Caco-2 (cell line): ENCODE measurements around the gene PYCARD. TPM values are rescaled to one million over a fixed set of nuclear protein-coding genes. Genes with fewer than 3 reads are reported as not detected.
A peak's percentile ranks its signal among the peaks of the same experiment; 100 is the strongest.

Experiments
- BruUV-seq: library from RNA; stranded (reverse); fragments of 400-500 nt; replicated peaks from 2 replicates; lab custom pipeline; 2021; lab: Mats Ljungman, UMichigan
- CTCF ChIA-PET: fragments of 300-600 bp; sonication (Branson Sonifier 250); formaldehyde crosslinking; loops from one replicate; lab custom pipeline; 2022; ENCODE audit warnings: antibody characterized with exemption; lab: Charles Lee
- POLR2A ChIA-PET: fragments of 300-600 bp; sonication (Branson Sonifier 250); formaldehyde crosslinking; loops from one replicate; lab custom pipeline; 2022; ENCODE audit warnings: antibody characterized with exemption; lab: Charles Lee
- DNase-seq, 2 experiments: peaks; one replicate each; pipeline versions ENCODE4 v3.0.0 to v3.0.0-alpha.2; 2020 to 2022
- H3K27me3 ChIP-seq: replicated peaks from 2 replicates; pipeline ENCODE4 v1.6.0; 2011; ENCODE audit warnings: low read length; ENCODE audit not compliant: control insufficient read depth, insufficient read depth
- H3K36me3 ChIP-seq: 2 replicates; pipeline ENCODE4 v1.5.1; 2011; ENCODE audit warnings: low read length; ENCODE audit not compliant: control insufficient read depth, insufficient read depth
- H3K4me1 ChIP-seq: fragments of 250-450 bp; sonication (Bioruptor Pico); 2 replicates; pipeline ENCODE4 v1.5.1; 2020; ENCODE audit warnings: mild to moderate bottlenecking
- H3K4me3 ChIP-seq: 2 replicates; pipeline ENCODE4 v1.5.1; 2011; ENCODE audit warnings: low read depth, mild to moderate bottlenecking, control low read depth, low read length
- H3K9me3 ChIP-seq: fragments of 250-450 bp; sonication (Bioruptor Pico); 2 replicates; pipeline ENCODE4 v1.5.1; 2020; ENCODE audit warnings: mild to moderate bottlenecking, moderate library complexity
- H3K27ac Mint-ChIP-seq: one replicate; pipeline ENCODE4 v1.8.0; 2022; ENCODE audit warnings: mixed read lengths; ENCODE audit not compliant: unreplicated experiment
- H3K27me3 Mint-ChIP-seq: one replicate; pipeline ENCODE4 v1.8.0; 2022; ENCODE audit warnings: mixed read lengths; ENCODE audit not compliant: insufficient read depth, unreplicated experiment
- H3K36me3 Mint-ChIP-seq: one replicate; pipeline ENCODE4 v1.8.0; 2022; ENCODE audit warnings: mild to moderate bottlenecking, mixed read lengths; ENCODE audit not compliant: insufficient read depth, unreplicated experiment
- H3K4me1 Mint-ChIP-seq: one replicate; pipeline ENCODE4 v1.8.0; 2022; ENCODE audit warnings: low read depth, mixed read lengths; ENCODE audit not compliant: unreplicated experiment
- H3K4me3 Mint-ChIP-seq: one replicate; pipeline ENCODE4 v1.8.0; 2022; ENCODE audit warnings: mild to moderate bottlenecking, moderate library complexity, mixed read lengths; ENCODE audit not compliant: unreplicated experiment
- H3K9me3 Mint-ChIP-seq: one replicate; pipeline ENCODE4 v1.8.0; 2022; ENCODE audit warnings: mixed read lengths; ENCODE audit not compliant: unreplicated experiment
- intact Hi-C: fragments of 100-400 bp; cut with micrococcal nuclease; formaldehyde crosslinking; loops from one replicate; pipeline ENCODE4 v1.10.0; 2022; ENCODE audit not compliant: unreplicated experiment
- total RNA-seq: library from RNA; stranded (reverse); gene quantifications from 2 replicates; pipeline ENCODE4 v1.2.3, GENCODE V29; 2022
- TF ChIP-seq, protein P1 (sequence below), 2 experiments: fragments of 200-600 bp in 1 of 2; IDR thresholded peaks; 1 replicate in 1 of 2; 2 replicates in 1 of 2; pipeline versions ENCODE4 v1.5.1 to v1.8.0; 2011 to 2022; ENCODE audit warnings: antibody characterized with exemption in 1 of 2, control low read depth in 1 of 2, inconsistent platforms in 1 of 2, low read depth in 1 of 2, low read length in 1 of 2, mild to moderate bottlenecking in 1 of 2, moderate library complexity in 1 of 2; ENCODE audit not compliant: insufficient read depth in 1 of 2, severe bottlenecking in 1 of 2, unreplicated experiment in 1 of 2

The PYCARD gene
- total RNA-seq, 1 experiment from 2014 or later, result 0.84 TPM

DNA sequence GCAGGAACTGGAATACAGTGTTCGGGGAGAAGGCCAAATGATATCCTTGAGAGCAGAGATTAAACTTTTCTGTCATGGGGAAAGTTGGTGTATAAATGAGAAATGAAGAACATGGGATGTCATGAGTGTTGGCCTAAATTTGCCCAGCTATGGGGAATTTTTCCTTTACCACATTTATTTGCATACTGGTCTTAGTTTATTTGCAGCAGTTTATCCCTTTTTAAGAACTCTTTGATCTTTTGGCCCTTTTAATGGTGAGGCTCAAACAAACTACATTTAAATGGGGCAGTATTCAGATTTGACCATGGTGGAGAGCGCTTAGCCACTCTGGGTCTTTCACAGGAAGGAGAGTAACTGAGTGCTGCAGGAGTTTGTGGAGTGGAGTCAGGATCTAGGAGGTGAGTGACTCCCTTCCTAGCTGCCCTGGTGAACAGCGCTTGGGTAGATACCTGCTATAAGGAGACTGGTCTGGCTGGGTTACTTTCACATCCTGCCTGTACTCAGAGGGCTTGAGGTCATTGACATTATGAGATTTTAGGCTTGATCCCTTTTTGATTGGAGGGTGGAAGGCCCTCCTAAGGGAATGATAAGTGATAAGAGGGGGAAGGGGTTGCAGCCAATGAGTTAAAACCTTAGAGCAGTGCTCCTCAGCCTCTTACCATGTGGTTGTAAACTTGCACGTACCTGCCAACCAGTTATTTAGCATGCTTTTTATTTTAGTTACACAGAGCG is 10.7 kb downstream of the PYCARD start:
- no peak for DNase-seq
- no peak overlapping the region for H3K4me3 Mint-ChIP-seq
- no peak overlapping the region for H3K4me3 ChIP-seq
- no peaks in the 10 kb centered on the region for H3K4me1 ChIP-seq
- peaks cover 10% of the 10 kb centered on the region for H3K36me3 ChIP-seq
- no peaks in the 10 kb centered on the region for H3K27me3 Mint-ChIP-seq
- TF ChIP-seq, protein P1, sequence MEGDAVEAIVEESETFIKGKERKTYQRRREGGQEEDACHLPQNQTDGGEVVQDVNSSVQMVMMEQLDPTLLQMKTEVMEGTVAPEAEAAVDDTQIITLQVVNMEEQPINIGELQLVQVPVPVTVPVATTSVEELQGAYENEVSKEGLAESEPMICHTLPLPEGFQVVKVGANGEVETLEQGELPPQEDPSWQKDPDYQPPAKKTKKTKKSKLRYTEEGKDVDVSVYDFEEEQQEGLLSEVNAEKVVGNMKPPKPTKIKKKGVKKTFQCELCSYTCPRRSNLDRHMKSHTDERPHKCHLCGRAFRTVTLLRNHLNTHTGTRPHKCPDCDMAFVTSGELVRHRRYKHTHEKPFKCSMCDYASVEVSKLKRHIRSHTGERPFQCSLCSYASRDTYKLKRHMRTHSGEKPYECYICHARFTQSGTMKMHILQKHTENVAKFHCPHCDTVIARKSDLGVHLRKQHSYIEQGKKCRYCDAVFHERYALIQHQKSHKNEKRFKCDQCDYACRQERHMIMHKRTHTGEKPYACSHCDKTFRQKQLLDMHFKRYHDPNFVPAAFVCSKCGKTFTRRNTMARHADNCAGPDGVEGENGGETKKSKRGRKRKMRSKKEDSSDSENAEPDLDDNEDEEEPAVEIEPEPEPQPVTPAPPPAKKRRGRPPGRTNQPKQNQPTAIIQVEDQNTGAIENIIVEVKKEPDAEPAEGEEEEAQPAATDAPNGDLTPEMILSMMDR (IDR thresholded peaks at IDR 0.05; ENCODE audit: insufficient read depth in 1 of 2, low read depth in 1 of 2, low read length in 1 of 2, severe bottlenecking in 1 of 2, unreplicated experiment in 1 of 2), result no peak
- ChIA-PET POLR2A (no interaction called here), CTCF (no interaction called here)
- peaks cover 6% of the 10 kb centered on the region for H3K4me1 Mint-ChIP-seq
- no peaks in the 10 kb centered on the region for H3K9me3 Mint-ChIP-seq
- H3K27me3 ChIP-seq, result no peaks in the 10 kb centered on the region
- intact Hi-C loops, result no loop called here
- H3K9me3 ChIP-seq, result no peaks in the 10 kb centered on the region
- H3K36me3 Mint-ChIP-seq, result peaks cover 99% of the 10 kb centered on the region
- BruUV-seq, result no TSS peak
- no peak overlapping the region for H3K27ac Mint-ChIP-seq

DNA sequence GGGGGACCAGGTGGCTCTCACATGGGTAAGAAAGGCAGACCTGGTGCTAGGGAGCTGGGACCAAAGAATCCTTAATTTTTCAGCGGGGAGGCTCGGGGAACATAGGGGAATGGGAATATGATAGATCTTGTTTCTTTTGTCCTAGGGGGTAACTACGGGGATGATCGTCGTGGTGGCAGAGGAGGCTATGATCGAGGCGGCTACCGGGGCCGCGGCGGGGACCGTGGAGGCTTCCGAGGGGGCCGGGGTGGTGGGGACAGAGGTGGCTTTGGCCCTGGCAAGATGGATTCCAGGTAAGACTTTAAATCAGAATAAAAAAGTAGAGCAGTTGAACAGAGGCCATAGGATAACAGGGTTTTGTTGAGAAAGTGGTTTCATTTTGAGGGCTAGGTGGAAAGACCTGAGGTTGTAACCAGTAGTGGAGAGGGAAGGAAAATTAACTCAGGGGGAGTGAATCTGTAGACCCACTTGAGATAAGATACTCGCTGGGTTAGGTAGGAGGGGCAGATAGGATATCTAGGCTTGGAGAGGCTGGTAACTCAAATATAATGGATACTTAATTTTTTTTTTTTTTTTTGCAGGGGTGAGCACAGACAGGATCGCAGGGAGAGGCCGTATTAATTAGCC is 11.6 kb downstream of the PYCARD start:
- POLR2A ChIA-PET, result interaction anchor here (0.5 kb wide), 1 partner anchor 492 kb away, joined by 3 read pairs; the partner anchor contains the start of gene SRCAP
- no peak for DNase-seq
- H3K4me1 Mint-ChIP-seq, result peaks cover 11% of the 10 kb centered on the region
- H3K36me3 Mint-ChIP-seq, result peaks cover 100% of the 10 kb centered on the region
- peak overlapping the region; percentile 31 for H3K27ac Mint-ChIP-seq
- H3K4me1 ChIP-seq, result no peaks in the 10 kb centered on the region
- H3K4me3 ChIP-seq, result no peak overlapping the region
- peaks cover 10% of the 10 kb centered on the region for H3K36me3 ChIP-seq
- no peaks in the 10 kb centered on the region for H3K9me3 Mint-ChIP-seq
- no peak overlapping the region for H3K4me3 Mint-ChIP-seq
- CTCF ChIA-PET, result no interaction called here
- H3K27me3 ChIP-seq, result no peaks in the 10 kb centered on the region
- H3K27me3 Mint-ChIP-seq, result no peaks in the 10 kb centered on the region
- no peaks in the 10 kb centered on the region for H3K9me3 ChIP-seq
- TF ChIP-seq, protein P1 (IDR thresholded peaks at IDR 0.05; ENCODE audit: insufficient read depth in 1 of 2, low read depth in 1 of 2, low read length in 1 of 2, severe bottlenecking in 1 of 2, unreplicated experiment in 1 of 2), result no peak
- no TSS peak for BruUV-seq
- intact Hi-C loops, result no loop called here

DNA sequence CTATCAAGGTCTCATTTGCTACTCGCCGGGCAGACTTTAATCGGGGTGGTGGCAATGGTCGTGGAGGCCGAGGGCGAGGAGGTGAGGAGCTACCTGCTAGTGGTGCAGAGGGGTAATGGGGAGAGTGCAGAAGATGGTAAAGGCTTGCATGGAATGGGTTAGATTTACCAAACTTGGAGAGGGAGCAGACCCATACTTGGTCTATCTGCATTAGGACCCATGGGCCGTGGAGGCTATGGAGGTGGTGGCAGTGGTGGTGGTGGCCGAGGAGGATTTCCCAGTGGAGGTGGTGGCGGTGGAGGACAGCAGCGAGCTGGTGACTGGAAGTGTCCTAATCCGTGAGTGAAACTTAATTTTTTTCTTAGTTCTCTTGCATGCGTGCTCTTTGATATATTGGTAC is 12.5 kb downstream of the PYCARD start:
- Mint-ChIP-seq H3K36me3 (peaks cover 100% of the 10 kb centered on the region), H3K4me1 (peaks cover 15% of the 10 kb centered on the region), H3K4me3 (no peak overlapping the region), H3K27ac (peak overlapping the region; percentile 64), H3K9me3 (no peaks in the 10 kb centered on the region), H3K27me3 (no peaks in the 10 kb centered on the region)
- Histone ChIP-seq H3K27me3 (no peaks in the 10 kb centered on the region), H3K4me3 (no peak overlapping the region), H3K36me3 (peaks cover 12% of the 10 kb centered on the region), H3K9me3 (no peaks in the 10 kb centered on the region), H3K4me1 (no peaks in the 10 kb centered on the region)
- BruUV-seq, result no TSS peak
- ChIA-PET POLR2A (no interaction called here), CTCF (interaction anchor here (0.8 kb wide), 1 partner anchor 51 kb away, joined by 3 read pairs; no protein-coding TSS in a partner anchor)
- intact Hi-C loops, result no loop called here
- TF ChIP-seq, protein P1 (IDR thresholded peaks at IDR 0.05; ENCODE audit: insufficient read depth in 1 of 2, low read depth in 1 of 2, low read length in 1 of 2, severe bottlenecking in 1 of 2, unreplicated experiment in 1 of 2), result no peak
- DNase-seq, result no peak
